HCT116 (cell line): ENCODE data around the gene RASL11A. TPM values are rescaled to one million over a fixed set of nuclear protein-coding genes. Genes with fewer than 3 reads are reported as not detected.

Experiments
- ATAC-seq: fragments of 200-7000 bp; cut with Tn5 transposase; 2 replicates; pipeline ENCODE4 v1.9.1; 2020; ENCODE audit warnings: mild to moderate bottlenecking, moderate library complexity
- BruUV-seq: library from RNA; stranded (reverse); fragments of 400-500 nt; replicated peaks from 2 replicates; lab custom pipeline; 2021; lab: Mats Ljungman, UMichigan
- CTCF ChIA-PET: fragments of 300-600 bp; sonication (Branson Sonifier 250); formaldehyde crosslinking; loops from one replicate; lab custom pipeline; 2021; ENCODE audit warnings: antibody characterized with exemption; lab: Charles Lee
- POLR2A ChIA-PET: fragments of 300-600, 350-600 bp; sonication (Branson Sonifier 250); formaldehyde crosslinking; loops from one replicate; lab custom pipeline; 2021; ENCODE audit warnings: antibody characterized with exemption; lab: Charles Lee
- RAD21 ChIA-PET, 2 experiments: fragments of 300-600 bp; sonication (Branson Sonifier 250); formaldehyde crosslinking; loops; one replicate each; lab custom pipeline; 2023; ENCODE audit warnings: low total read pairs in 2 of 2; ENCODE audit not compliant: uncharacterized antibody in 2 of 2, unreplicated experiment in 2 of 2, low non-redundant PET in 1 of 2; lab: Charles Lee
- DNase-seq: peaks from one replicate; pipeline ENCODE4 v3.0.0-alpha.2; 2010; ENCODE audit warnings: low read depth, low spot score
- H2AFZ ChIP-seq: fragments of 200-600 bp; shearing (Covaris generic), sonication (generic); 2 replicates; pipeline ENCODE4 v1.6.1; 2017; ENCODE audit warnings: low read depth, mixed run types, mixed read lengths, antibody characterized with exemption, low read length; ENCODE audit not compliant: poor library complexity, severe bottlenecking
- H3K27ac ChIP-seq: 2 replicates; pipeline ENCODE4 v1.5.1; 2012; ENCODE audit warnings: low read depth, low read length
- H3K27me3 ChIP-seq: fragments of 200-600 bp; sonication (generic); 2 replicates; pipeline ENCODE4 v1.6.1; 2016; ENCODE audit warnings: mixed run types, low read length, mixed read lengths; ENCODE audit not compliant: insufficient read depth
- H3K36me3 ChIP-seq, 2 experiments: fragments of 200-500 bp in 1 of 2; fragments of 200-600 bp in 1 of 2; sonication (Bioruptor generic) in 1 of 2; sonication (generic) in 1 of 2; 2 replicates each; pipeline versions ENCODE4 v1.5.1 to v1.6.1; 2014 to 2016; ENCODE audit warnings: low read length in 2 of 2, inconsistent platforms in 1 of 2, mixed read lengths in 1 of 2, mixed run types in 1 of 2; ENCODE audit not compliant: insufficient read depth in 2 of 2, control insufficient read depth in 1 of 2
- H3K4me1 ChIP-seq, 2 experiments: fragments of 200-600 bp in 1 of 2; sonication (generic) in 1 of 2; 2 replicates each; pipeline versions ENCODE4 v1.5.1 to v1.6.1; 2012 to 2017; ENCODE audit warnings: low read length in 2 of 2, inconsistent platforms in 1 of 2, mild to moderate bottlenecking in 1 of 2, mixed read lengths in 1 of 2, mixed run types in 1 of 2, moderate library complexity in 1 of 2; ENCODE audit not compliant: insufficient read depth in 2 of 2, control insufficient read depth in 1 of 2
- H3K4me2 ChIP-seq: fragments of 200-600 bp; sonication (generic); 2 replicates; pipeline ENCODE4 v1.6.1; 2017; ENCODE audit warnings: mixed run types, low read length, mixed read lengths
- H3K4me3 ChIP-seq, 2 experiments: fragments of 200-600 bp in 1 of 2; sonication (generic) in 1 of 2; replicated peaks in 1 of 2; 2 replicates each; pipeline ENCODE4 v1.5.1; 2011 to 2016; ENCODE audit warnings: low read length in 2 of 2, control low read depth in 1 of 2, low read depth in 1 of 2, mild to moderate bottlenecking in 1 of 2, mixed read lengths in 1 of 2, mixed run types in 1 of 2
- H3K79me2 ChIP-seq: fragments of 200-600 bp; sonication (generic); 2 replicates; pipeline ENCODE4 v1.6.1; 2017; ENCODE audit warnings: mild to moderate bottlenecking, mixed run types, low read length, moderate library complexity, mixed read lengths; ENCODE audit not compliant: insufficient read depth
- H3K9ac ChIP-seq: fragments of 200-600 bp; sonication (generic); 2 replicates; pipeline ENCODE4 v1.6.1; 2016; ENCODE audit warnings: low read length, mixed read lengths
- H3K9me2 ChIP-seq: fragments of 200-600 bp; sonication (generic), shearing (Covaris generic); 2 replicates; pipeline ENCODE4 v1.6.1; 2017; ENCODE audit warnings: mixed run types, mild to moderate bottlenecking, moderate library complexity; ENCODE audit not compliant: insufficient read depth
- H3K9me3 ChIP-seq, 2 experiments: fragments of 200-500 bp in 1 of 2; fragments of 200-600 bp in 1 of 2; sonication (Bioruptor generic) in 1 of 2; sonication (generic) in 1 of 2; 2 replicates each; pipeline ENCODE4 v1.6.1; 2014 to 2017; ENCODE audit warnings: low read length in 2 of 2, mixed read lengths in 2 of 2, inconsistent platforms in 1 of 2, low read depth in 1 of 2, mild to moderate bottlenecking in 1 of 2, mixed run types in 1 of 2, moderate library complexity in 1 of 2; ENCODE audit not compliant: control insufficient read depth in 1 of 2, insufficient read depth in 1 of 2
- H4K20me1 ChIP-seq: fragments of 200-600 bp; sonication (generic), shearing (Covaris generic); 2 replicates; pipeline ENCODE4 v1.6.1; 2017; ENCODE audit warnings: mixed run types, mild to moderate bottlenecking, moderate library complexity; ENCODE audit not compliant: insufficient read depth
- CBX3 ChIP-seq: IDR thresholded peaks from 2 replicates; pipeline ENCODE4 v1.6.1; 2012; ENCODE audit warnings: low read depth
- CEBPB ChIP-seq: IDR thresholded peaks from 2 replicates; pipeline ENCODE4 v1.6.1; 2012; ENCODE audit warnings: low read depth
- ELF1 ChIP-seq: IDR thresholded peaks from 2 replicates; pipeline ENCODE4 v1.6.1; 2012; ENCODE audit warnings: low read depth, borderline replicate concordance
- EZH2phosphoT487 ChIP-seq: fragments of 200-600 bp; IDR thresholded peaks from 2 replicates; pipeline ENCODE4 v1.6.1; 2018; ENCODE audit warnings: antibody characterized with exemption, borderline replicate concordance
- FOSL1 ChIP-seq: IDR thresholded peaks from 2 replicates; pipeline ENCODE4 v1.6.1; 2012; ENCODE audit warnings: low read depth
- JUND ChIP-seq: IDR thresholded peaks from 2 replicates; pipeline ENCODE4 v1.6.1; 2012
- POLR2AphosphoS5 ChIP-seq: IDR thresholded peaks from 2 replicates; pipeline ENCODE4 v1.6.1; 2011; ENCODE audit warnings: mild to moderate bottlenecking, low read depth, low read length, moderate library complexity
- SIN3A ChIP-seq: IDR thresholded peaks from 2 replicates; pipeline ENCODE4 v1.6.1; 2012; ENCODE audit warnings: low read depth
- SP1 ChIP-seq: IDR thresholded peaks from 2 replicates; pipeline ENCODE4 v1.6.1; 2012; ENCODE audit warnings: low read depth
- SRF ChIP-seq: IDR thresholded peaks from 2 replicates; pipeline ENCODE4 v1.6.1; 2012; ENCODE audit warnings: low read depth
- TCF7L2 ChIP-seq: IDR thresholded peaks from 2 replicates; pipeline ENCODE4 v1.7.0; 2011; ENCODE audit warnings: borderline replicate concordance, inconsistent platforms; ENCODE audit not compliant: insufficient read depth, insufficient read length; ENCODE audit errors: extremely low read depth
- YY1 ChIP-seq: IDR thresholded peaks from 2 replicates; pipeline ENCODE4 v1.6.1; 2011; ENCODE audit warnings: low read length, low read depth, moderate library complexity, mild to moderate bottlenecking; ENCODE audit not compliant: insufficient replicate concordance; ENCODE audit errors: extremely low read depth
- intact Hi-C: fragments of 100-400 bp; cut with micrococcal nuclease; formaldehyde crosslinking; loops from 2 replicates; pipeline ENCODE4 v1.10.0; 2022
- total RNA-seq: library from RNA; stranded (reverse); gene quantifications from one replicate; pipeline ENCODE4 v1.2.1, GENCODE V29; 2021; ENCODE audit not compliant: unreplicated experiment
- TF ChIP-seq, protein P1 (sequence below): IDR thresholded peaks from 2 replicates; pipeline ENCODE4 v1.6.1; 2012; ENCODE audit warnings: low read depth

The RASL11A gene
- total RNA-seq, 1 experiment from 2014 or later = 5.0 TPM

- Histone ChIP-seq H3K9me2 (no peaks in the 10 kb centered on the region), H3K27ac (no peak overlapping the region), H3K9me3 (no peaks in the 10 kb centered on the region), H3K36me3 (no peaks in the 10 kb centered on the region), H3K4me1 (0 out of 4 replicates have a peak, but pooled peaks cover 0 to 7% of the 10 kb centered on the region in 2 experiments), H3K9ac (no peak overlapping the region), H3K79me2 (no peaks in the 10 kb centered on the region), H4K20me1 (no peaks in the 10 kb centered on the region), H3K4me3 (no peak overlapping the region), H3K4me2 (no peak overlapping the region), H3K27me3 (no peaks in the 10 kb centered on the region), H2AFZ (no peak overlapping the region)
- no TSS peak for BruUV-seq
- DNase-seq (no peak), ATAC-seq (no peak)
- CTCF ChIA-PET = no interaction called here
- RAD21 ChIA-PET = no interaction called here
- POLR2A ChIA-PET = interaction anchor here (1.7 kb wide), 1 partner anchor 7 kb away, joined by 4 read pairs; no protein-coding TSS in a partner anchor
- no peak for TF ChIP-seq CBX3
- intact Hi-C loops = no loop called here
Observed at GRCh38 chr13:27302643-27303262, 32.1 kb downstream of the RASL11A start.

DNA sequence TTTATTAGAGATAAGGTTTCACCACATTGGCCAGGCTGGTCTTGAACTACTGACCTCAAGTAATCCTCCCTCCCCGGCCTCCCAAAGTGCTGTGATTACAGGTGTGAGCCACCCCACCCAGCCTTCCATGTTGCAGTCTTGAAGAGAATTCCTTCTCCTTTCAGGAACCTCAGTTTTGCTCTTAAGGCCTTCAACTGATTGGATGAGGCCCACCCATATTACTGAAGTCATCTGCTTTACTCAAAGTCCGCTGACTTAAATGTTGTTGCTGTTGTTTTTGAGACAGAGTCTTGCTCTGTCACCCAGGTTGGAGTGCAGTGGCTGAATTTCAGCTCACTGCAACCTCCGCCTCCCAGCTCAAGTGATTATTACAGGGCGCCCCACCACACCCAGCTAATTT lies 33.5 kb downstream of the RASL11A start:
- H3K9me3 ChIP-seq = no peaks in the 10 kb centered on the region
- no peaks in the 10 kb centered on the region for H3K79me2 ChIP-seq
- no peak overlapping the region for H3K4me3 ChIP-seq
- no peak overlapping the region for H3K9ac ChIP-seq
- RAD21 ChIA-PET = no interaction called here
- no peak overlapping the region for H2AFZ ChIP-seq
- H3K4me1 ChIP-seq = peaks cover 3 to 20% of the 10 kb centered on the region in 2 experiments
- intact Hi-C loops = no loop called here
- no peaks in the 10 kb centered on the region for H3K27me3 ChIP-seq
- DNase-seq = no peak
- H4K20me1 ChIP-seq = no peaks in the 10 kb centered on the region
- BruUV-seq = no TSS peak
- CTCF ChIA-PET = interaction anchor here (1.1 kb wide), 1 partner anchor 35 kb away, joined by 3 read pairs; no protein-coding TSS in a partner anchor
- POLR2A ChIA-PET = no interaction called here
- H3K9me2 ChIP-seq = no peaks in the 10 kb centered on the region
- H3K36me3 ChIP-seq = no peaks in the 10 kb centered on the region
- TF ChIP-seq, protein P1, sequence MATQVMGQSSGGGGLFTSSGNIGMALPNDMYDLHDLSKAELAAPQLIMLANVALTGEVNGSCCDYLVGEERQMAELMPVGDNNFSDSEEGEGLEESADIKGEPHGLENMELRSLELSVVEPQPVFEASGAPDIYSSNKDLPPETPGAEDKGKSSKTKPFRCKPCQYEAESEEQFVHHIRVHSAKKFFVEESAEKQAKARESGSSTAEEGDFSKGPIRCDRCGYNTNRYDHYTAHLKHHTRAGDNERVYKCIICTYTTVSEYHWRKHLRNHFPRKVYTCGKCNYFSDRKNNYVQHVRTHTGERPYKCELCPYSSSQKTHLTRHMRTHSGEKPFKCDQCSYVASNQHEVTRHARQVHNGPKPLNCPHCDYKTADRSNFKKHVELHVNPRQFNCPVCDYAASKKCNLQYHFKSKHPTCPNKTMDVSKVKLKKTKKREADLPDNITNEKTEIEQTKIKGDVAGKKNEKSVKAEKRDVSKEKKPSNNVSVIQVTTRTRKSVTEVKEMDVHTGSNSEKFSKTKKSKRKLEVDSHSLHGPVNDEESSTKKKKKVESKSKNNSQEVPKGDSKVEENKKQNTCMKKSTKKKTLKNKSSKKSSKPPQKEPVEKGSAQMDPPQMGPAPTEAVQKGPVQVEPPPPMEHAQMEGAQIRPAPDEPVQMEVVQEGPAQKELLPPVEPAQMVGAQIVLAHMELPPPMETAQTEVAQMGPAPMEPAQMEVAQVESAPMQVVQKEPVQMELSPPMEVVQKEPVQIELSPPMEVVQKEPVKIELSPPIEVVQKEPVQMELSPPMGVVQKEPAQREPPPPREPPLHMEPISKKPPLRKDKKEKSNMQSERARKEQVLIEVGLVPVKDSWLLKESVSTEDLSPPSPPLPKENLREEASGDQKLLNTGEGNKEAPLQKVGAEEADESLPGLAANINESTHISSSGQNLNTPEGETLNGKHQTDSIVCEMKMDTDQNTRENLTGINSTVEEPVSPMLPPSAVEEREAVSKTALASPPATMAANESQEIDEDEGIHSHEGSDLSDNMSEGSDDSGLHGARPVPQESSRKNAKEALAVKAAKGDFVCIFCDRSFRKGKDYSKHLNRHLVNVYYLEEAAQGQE = no peak
- no peak for TF ChIP-seq SIN3A
- TF ChIP-seq JUND = no peak
- no peak for TF ChIP-seq EZH2phosphoT487
- TF ChIP-seq YY1 = no peak
- no peak for TF ChIP-seq POLR2AphosphoS5
- TF ChIP-seq SRF = no peak
- no peak for TF ChIP-seq CEBPB
- TF ChIP-seq TCF7L2 = no peak
- no peak for TF ChIP-seq FOSL1
- no peak for TF ChIP-seq SP1
- TF ChIP-seq ELF1 = no peak
- TF ChIP-seq, all 23 proteins: peak for 0
- ATAC-seq = no peak
- no peak overlapping the region for H3K27ac ChIP-seq
- no peak overlapping the region for H3K4me2 ChIP-seq
